ENCODE data around the gene PIP4K2C.
"Not testable (repeated sequence)": the region's sequence is repeated elsewhere in the genome, so short reads cannot be mapped to it uniquely, and the experiment has no call there.

PIP4K2C gene

DNA sequence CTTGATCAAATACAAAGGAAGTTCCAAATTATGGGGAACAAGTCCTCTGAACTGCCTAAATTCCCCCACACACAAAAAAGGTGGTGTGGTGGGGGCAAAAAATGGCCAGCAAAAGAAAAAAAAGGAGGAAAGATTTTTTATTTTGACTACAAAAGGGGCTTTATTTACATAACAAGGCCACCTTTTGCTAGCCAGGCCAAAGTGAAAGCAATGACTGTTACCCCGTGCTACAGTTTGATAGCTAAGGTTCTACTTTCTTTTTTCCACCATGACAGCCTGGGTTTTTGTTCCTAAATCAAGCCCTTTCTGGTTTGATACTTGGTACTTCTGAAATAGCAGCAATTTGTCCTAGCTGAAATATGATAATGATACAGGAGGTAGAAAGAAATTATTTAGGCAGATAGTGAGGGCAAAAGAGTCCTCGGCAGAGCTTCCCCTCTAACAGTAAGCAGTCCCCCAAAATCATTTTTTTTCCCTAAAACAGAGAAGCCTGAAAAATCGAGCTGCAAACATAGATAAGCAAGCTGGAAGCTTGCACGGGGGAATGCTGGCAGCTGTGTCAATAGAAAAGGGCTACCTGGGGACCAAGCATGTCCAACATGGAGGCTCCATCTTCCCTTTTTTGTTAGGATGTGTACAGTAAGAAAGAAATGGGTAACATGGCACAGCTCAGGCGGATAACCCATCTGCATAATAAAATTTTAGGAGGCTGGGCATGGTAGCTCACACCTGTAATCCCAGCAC is 50.9 kb downstream of the PIP4K2C start:
- DNase-seq = no peak

DNA sequence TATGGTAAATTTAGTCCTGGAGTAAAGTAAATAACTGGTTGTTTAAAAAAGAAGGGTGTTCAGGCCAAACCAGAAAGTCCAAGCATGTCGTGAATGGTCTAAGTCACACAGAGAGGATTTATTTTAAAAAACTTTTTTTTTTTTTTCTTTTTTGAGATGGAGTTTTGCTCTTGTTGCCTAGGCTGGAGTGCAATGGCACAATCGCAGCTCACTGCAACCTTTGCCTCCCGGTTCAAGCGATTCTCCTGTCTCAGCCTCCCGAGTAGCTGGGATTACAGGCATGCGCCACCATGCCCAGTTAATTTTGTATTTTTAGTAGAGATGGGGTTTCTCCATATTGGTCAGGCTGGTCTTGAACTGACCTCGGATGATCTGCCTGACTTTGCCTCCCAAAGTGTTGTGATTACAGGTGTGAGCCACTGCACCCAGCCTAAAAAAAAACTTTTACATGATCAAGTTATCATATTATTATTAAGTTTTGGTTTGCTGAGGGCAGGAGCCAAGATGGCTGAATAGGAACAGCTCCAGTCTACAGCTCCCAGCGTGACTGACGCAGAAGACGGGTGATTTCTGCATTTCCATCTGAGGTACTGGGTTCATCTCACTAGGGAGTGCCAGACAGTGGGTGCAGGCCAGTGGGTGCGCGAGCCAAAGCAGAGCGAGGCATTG is 55.1 kb downstream of the PIP4K2C start:
- DNase-seq = not testable (repeated sequence)

DNA sequence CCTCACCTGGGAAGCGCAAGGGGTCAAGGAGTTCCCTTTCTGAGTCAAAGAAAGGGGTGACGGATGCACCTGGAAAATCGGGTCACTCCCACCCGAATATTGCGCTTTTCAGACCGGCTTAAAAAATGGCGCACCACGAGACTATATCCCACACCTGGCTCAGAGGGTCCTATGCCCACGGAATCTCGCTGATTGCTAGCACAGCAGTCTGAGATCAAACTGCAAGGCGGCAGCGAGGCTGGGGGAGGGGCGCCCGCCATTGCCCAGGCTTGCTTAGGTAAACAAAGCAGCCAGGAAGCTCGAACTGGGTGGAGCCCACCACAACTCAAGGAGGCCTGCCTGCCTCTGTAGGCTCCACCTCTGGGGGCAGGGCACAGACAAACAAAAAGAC is 55.7 kb downstream of the PIP4K2C start:
- not testable (repeated sequence) for DNase-seq
